GM06990 (cell line): ENCODE data around the gene PARPBP.
"Not testable (repeated sequence)": the region's sequence is repeated elsewhere in the genome, so short reads cannot be mapped to it uniquely, and the experiment has no call there.

Experiments used
- DNase-seq: peaks from one replicate; pipeline ENCODE4 v3.0.0-alpha.2; 2011; ENCODE audit not compliant: insufficient read length; ENCODE audit errors: extremely low read depth
- H3K27me3 ChIP-seq: replicated peaks from 2 replicates; pipeline ENCODE4 v1.6.0; 2011; ENCODE audit warnings: low read length; ENCODE audit not compliant: control insufficient read depth, insufficient read depth
- H3K36me3 ChIP-seq: 2 replicates; pipeline ENCODE4 v1.5.1; 2011; ENCODE audit warnings: low read length; ENCODE audit not compliant: control insufficient read depth, insufficient read depth
- H3K4me3 ChIP-seq: replicated peaks from 2 replicates; pipeline ENCODE4 v1.5.1; 2011; ENCODE audit warnings: low read depth, mild to moderate bottlenecking, control low read depth, low read length
- TF ChIP-seq, protein P1 (sequence below): IDR thresholded peaks from 2 replicates; pipeline ENCODE4 v1.5.1; 2011; ENCODE audit warnings: low read length, control low read depth, mild to moderate bottlenecking, inconsistent platforms; ENCODE audit not compliant: insufficient read depth, poor library complexity, severe bottlenecking

PARPBP gene

GRCh38 chr12:102232446-102232845 is 112.5 kb downstream of the PARPBP start:
- Histone ChIP-seq H3K27me3 (no peaks in the 10 kb centered on the region), H3K36me3 (no peaks in the 10 kb centered on the region), H3K4me3 (no peak overlapping the region)
- no peak for DNase-seq
- TF ChIP-seq, protein P1, sequence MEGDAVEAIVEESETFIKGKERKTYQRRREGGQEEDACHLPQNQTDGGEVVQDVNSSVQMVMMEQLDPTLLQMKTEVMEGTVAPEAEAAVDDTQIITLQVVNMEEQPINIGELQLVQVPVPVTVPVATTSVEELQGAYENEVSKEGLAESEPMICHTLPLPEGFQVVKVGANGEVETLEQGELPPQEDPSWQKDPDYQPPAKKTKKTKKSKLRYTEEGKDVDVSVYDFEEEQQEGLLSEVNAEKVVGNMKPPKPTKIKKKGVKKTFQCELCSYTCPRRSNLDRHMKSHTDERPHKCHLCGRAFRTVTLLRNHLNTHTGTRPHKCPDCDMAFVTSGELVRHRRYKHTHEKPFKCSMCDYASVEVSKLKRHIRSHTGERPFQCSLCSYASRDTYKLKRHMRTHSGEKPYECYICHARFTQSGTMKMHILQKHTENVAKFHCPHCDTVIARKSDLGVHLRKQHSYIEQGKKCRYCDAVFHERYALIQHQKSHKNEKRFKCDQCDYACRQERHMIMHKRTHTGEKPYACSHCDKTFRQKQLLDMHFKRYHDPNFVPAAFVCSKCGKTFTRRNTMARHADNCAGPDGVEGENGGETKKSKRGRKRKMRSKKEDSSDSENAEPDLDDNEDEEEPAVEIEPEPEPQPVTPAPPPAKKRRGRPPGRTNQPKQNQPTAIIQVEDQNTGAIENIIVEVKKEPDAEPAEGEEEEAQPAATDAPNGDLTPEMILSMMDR, result no peak

- H3K36me3 ChIP-seq, result no peaks in the 10 kb centered on the region
- DNase-seq, result no peak
- TF ChIP-seq, protein P1, result no peak
- H3K27me3 ChIP-seq, result no peaks in the 10 kb centered on the region
- no peak overlapping the region for H3K4me3 ChIP-seq
Observed at GRCh38 chr12:102234599-102234998, 114.6 kb downstream of the PARPBP start.

GRCh38 chr12:102240859-102241258 is 120.9 kb downstream of the PARPBP start:
- not testable (repeated sequence) for H3K4me3 ChIP-seq, H3K27me3 ChIP-seq, H3K36me3 ChIP-seq, DNase-seq
